ENCODE measurements around the gene ALDH1B1. TPM values are rescaled to one million over a fixed set of nuclear protein-coding genes. Genes with fewer than 3 reads are reported as not detected.

The ALDH1B1 gene
- total and polyA plus RNA-seq, 2 of the 13 experiments (the other 11 are each of a cell fraction or from before 2014, with no cell fraction given): 45.1 to 125 TPM

- TF ChIP-seq ZXDC (CRISPR knock-in tag; IDR thresholded peaks at IDR 0.05) (no peak), ZNF292 (CRISPR knock-in tag; IDR thresholded peaks at IDR 0.05; ENCODE audit: borderline replicate concordance, low read depth) (no peak), NR1H2 (CRISPR knock-in tag; IDR thresholded peaks at IDR 0.05; ENCODE audit: borderline replicate concordance, low read depth) (no peak), SNAPC5 (CRISPR knock-in tag; IDR thresholded peaks at IDR 0.05; ENCODE audit: borderline replicate concordance) (no peak), SMC3 (IDR thresholded peaks at IDR 0.05; ENCODE audit: low read length) (peak; percentile 58; the same call in 1 of the 2 replicates), GMEB1 (CRISPR knock-in tag; IDR thresholded peaks at IDR 0.05; ENCODE audit: borderline replicate concordance) (no peak), MIER2 (CRISPR knock-in tag; IDR thresholded peaks at IDR 0.05) (no peak), KMT2B (CRISPR knock-in tag; IDR thresholded peaks at IDR 0.05) (no peak), MYNN (CRISPR knock-in tag; IDR thresholded peaks at IDR 0.05; ENCODE audit: low read depth) (no peak), ZFP91 (CRISPR knock-in tag; IDR thresholded peaks at IDR 0.05; ENCODE audit: borderline replicate concordance) (0 out of 2 replicates have a peak, but pooled peaks have one; percentile 23), TFDP2 (CRISPR knock-in tag; IDR thresholded peaks at IDR 0.05) (no peak), IRF2 (CRISPR knock-in tag; IDR thresholded peaks at IDR 0.05) (no peak), ZNF280B (CRISPR knock-in tag; IDR thresholded peaks at IDR 0.05; ENCODE audit: borderline replicate concordance) (no peak), GATAD2A (CRISPR knock-in tag; IDR thresholded peaks at IDR 0.05) (0 out of 2 replicates have a peak, but pooled peaks have one; percentile 16), CSRNP1 (CRISPR knock-in tag; IDR thresholded peaks at IDR 0.05) (no peak), ZSCAN22 (CRISPR knock-in tag; IDR thresholded peaks at IDR 0.05) (no peak), RXRB (CRISPR knock-in tag; IDR thresholded peaks at IDR 0.05; ENCODE audit: borderline replicate concordance) (no peak)
Observed at GRCh38 chr9:38432922-38433510, 40.5 kb downstream of the ALDH1B1 start (continued).

All from HepG2 (cell line).